H9 (cell line): ENCODE data around the gene MRPS15. TPM values are rescaled to one million over a fixed set of nuclear protein-coding genes. Genes with fewer than 3 reads are reported as not detected.

Experiments
- DNase-seq: peaks from one replicate; pipeline ENCODE4 v3.0.0-alpha.2; 2017
- H2AFZ ChIP-seq: one replicate; pipeline ENCODE4 v1.6.1; 2013; ENCODE audit warnings: mild to moderate bottlenecking, low read length, control low read depth, moderate library complexity
- H2AK5ac ChIP-seq: 2 replicates; pipeline ENCODE4 v1.6.1; 2013; ENCODE audit warnings: low read length, control low read depth, mixed read lengths; ENCODE audit not compliant: insufficient read length
- H2BK120ac ChIP-seq: one replicate; pipeline ENCODE4 v1.6.1; 2013; ENCODE audit warnings: low read depth, mild to moderate bottlenecking, low read length, control low read depth, inconsistent platforms; ENCODE audit not compliant: poor library complexity, severe bottlenecking
- H2BK12ac ChIP-seq: 2 replicates; pipeline ENCODE4 v1.6.1; 2013; ENCODE audit warnings: low read length, control low read depth, mixed read lengths, low read depth; ENCODE audit not compliant: insufficient read length
- H2BK15ac ChIP-seq: 2 replicates; pipeline ENCODE4 v1.6.1; 2013; ENCODE audit warnings: low read depth, low read length, control low read depth
- H2BK20ac ChIP-seq: one replicate; pipeline ENCODE4 v1.6.1; 2013; ENCODE audit warnings: low read depth, mild to moderate bottlenecking, low read length, control low read depth, inconsistent platforms; ENCODE audit not compliant: poor library complexity, severe bottlenecking
- H2BK5ac ChIP-seq: 2 replicates; pipeline ENCODE4 v1.6.1; 2013; ENCODE audit warnings: low read length, control low read depth, mixed read lengths; ENCODE audit not compliant: insufficient read length
- H3K14ac ChIP-seq: 2 replicates; pipeline ENCODE4 v1.6.1; 2013; ENCODE audit warnings: low read length, control low read depth; ENCODE audit not compliant: insufficient read depth
- H3K18ac ChIP-seq: 2 replicates; pipeline ENCODE4 v1.6.1; 2013; ENCODE audit warnings: low read depth, mild to moderate bottlenecking, mixed read lengths, low read length, control low read depth; ENCODE audit not compliant: insufficient read length
- H3K23ac ChIP-seq: 2 replicates; pipeline ENCODE4 v1.6.1; 2013; ENCODE audit warnings: low read length, control low read depth, mixed read lengths, low read depth; ENCODE audit not compliant: insufficient read length
- H3K23me2 ChIP-seq: 2 replicates; pipeline ENCODE4 v1.6.1; 2013; ENCODE audit warnings: low read depth, mild to moderate bottlenecking, mixed read lengths, low read length, control low read depth; ENCODE audit not compliant: insufficient read length, poor library complexity, severe bottlenecking
- H3K27ac ChIP-seq: 2 replicates; pipeline ENCODE4 v1.5.1; 2013; ENCODE audit warnings: low read length, control low read depth, mixed read lengths, low read depth; ENCODE audit not compliant: insufficient read length
- H3K27me3 ChIP-seq: 2 replicates; pipeline ENCODE4 v1.6.1; 2013; ENCODE audit warnings: low read length, control low read depth, inconsistent platforms; ENCODE audit not compliant: insufficient read depth
- H3K4ac ChIP-seq: 2 replicates; pipeline ENCODE4 v1.6.1; 2013; ENCODE audit warnings: low read depth, mild to moderate bottlenecking, control low read depth, inconsistent platforms, low read length, moderate library complexity
- H3K4me1 ChIP-seq: 2 replicates; pipeline ENCODE4 v1.6.1; 2013; ENCODE audit warnings: low read length, control low read depth, inconsistent platforms; ENCODE audit not compliant: insufficient read depth
- H3K4me2 ChIP-seq: 2 replicates; pipeline ENCODE4 v1.6.1; 2013; ENCODE audit warnings: low read length, control low read depth, mixed read lengths; ENCODE audit not compliant: insufficient read length, insufficient read depth
- H3K56ac ChIP-seq: 2 replicates; pipeline ENCODE4 v1.6.1; 2013; ENCODE audit warnings: low read depth, mild to moderate bottlenecking, mixed read lengths, low read length, control low read depth; ENCODE audit not compliant: insufficient read length
- H3K79me1 ChIP-seq: 2 replicates; pipeline ENCODE4 v1.6.1; 2013; ENCODE audit warnings: low read depth, mild to moderate bottlenecking, moderate library complexity, low read length, control low read depth, inconsistent platforms; ENCODE audit not compliant: insufficient read depth, poor library complexity, severe bottlenecking
- H3K79me2 ChIP-seq: 2 replicates; pipeline ENCODE4 v1.6.1; 2013; ENCODE audit warnings: low read length, control low read depth, inconsistent platforms; ENCODE audit not compliant: insufficient read depth
- H3K9ac ChIP-seq: 2 replicates; pipeline ENCODE4 v1.6.1; 2013; ENCODE audit warnings: low read length, control low read depth, mixed read lengths; ENCODE audit not compliant: insufficient read length; ENCODE audit errors: extremely low read depth
- H3K9me3 ChIP-seq: one replicate; pipeline ENCODE4 v1.6.1; 2013; ENCODE audit warnings: low read depth, low read length, inconsistent platforms; ENCODE audit not compliant: control insufficient read depth
- H3T11ph ChIP-seq: one replicate; pipeline ENCODE4 v1.6.1; 2013; ENCODE audit warnings: mild to moderate bottlenecking, low read length, control low read depth, inconsistent platforms
- H4K20me1 ChIP-seq: one replicate; pipeline ENCODE4 v1.6.1; 2013; ENCODE audit not compliant: control insufficient read depth, insufficient read length, insufficient read depth
- H4K5ac ChIP-seq: 2 replicates; pipeline ENCODE4 v1.6.1; 2013; ENCODE audit warnings: low read depth, mild to moderate bottlenecking, mixed read lengths, low read length, control low read depth; ENCODE audit not compliant: insufficient read length
- H4K8ac ChIP-seq: replicated peaks from 2 replicates; pipeline ENCODE4 v1.6.1; 2013; ENCODE audit warnings: low read length, control low read depth, mixed read lengths, low read depth; ENCODE audit not compliant: insufficient read length
- H4K91ac ChIP-seq: 2 replicates; pipeline ENCODE4 v1.6.1; 2013; ENCODE audit warnings: low read depth, mild to moderate bottlenecking, moderate library complexity, mixed read lengths, low read length, control low read depth; ENCODE audit not compliant: insufficient read length
- H3K27ac Mint-ChIP-seq, 3 experiments: 2 replicates in 2 of 3; 3 replicates in 1 of 3; pipeline ENCODE4 v1.8.0; 2020 to 2021; ENCODE audit warnings: mixed read lengths in 3 of 3, mild to moderate bottlenecking in 1 of 3, moderate library complexity in 1 of 3
- H3K27me3 Mint-ChIP-seq: 2 replicates; pipeline ENCODE4 v1.8.0; 2021; ENCODE audit warnings: low read depth, mild to moderate bottlenecking, moderate library complexity, mixed read lengths
- H3K36me3 Mint-ChIP-seq, 3 experiments: 2 replicates in 2 of 3; 3 replicates in 1 of 3; pipeline ENCODE4 v1.8.0; 2020 to 2021; ENCODE audit warnings: low read depth in 3 of 3, mixed read lengths in 3 of 3; ENCODE audit not compliant: insufficient read depth in 1 of 3
- H3K4me1 Mint-ChIP-seq, 2 experiments: 2 replicates each; pipeline ENCODE4 v1.8.0; 2020; ENCODE audit warnings: mixed read lengths in 2 of 2
- H3K4me3 Mint-ChIP-seq, 2 experiments: 2 replicates in 1 of 2; 3 replicates in 1 of 2; pipeline ENCODE4 v1.8.0; 2020 to 2021; ENCODE audit warnings: mild to moderate bottlenecking in 2 of 2, mixed read lengths in 2 of 2, moderate library complexity in 1 of 2
- H3K9me3 Mint-ChIP-seq, 2 experiments: 2 replicates in 1 of 2; 3 replicates in 1 of 2; pipeline ENCODE4 v1.8.0; 2020; ENCODE audit warnings: mild to moderate bottlenecking in 2 of 2, mixed read lengths in 2 of 2, moderate library complexity in 1 of 2
- WGBS: extraction: QIAGEN DNeasy Blood & Tissue Kit; methylation state at CpG from one replicate; pipeline ENCODE4 v1.1.7; 2013; ENCODE audit warnings: missing lambda C conversion rate, low lambda C conversion rate, mixed read lengths; ENCODE audit not compliant: insufficient read length; ENCODE audit errors: extremely low coverage; 5-methylcytosine and 5-hydroxymethylcytosine counted together
- total RNA-seq: library from RNA; stranded (reverse); gene quantifications from 2 replicates; pipeline ENCODE4 v1.2.1, GENCODE V29; 2021
- TF ChIP-seq, protein P1 (sequence below): fragments of 200-600 bp; sonication (generic); conservative IDR thresholded peaks from 3 replicates; pipeline ENCODE4 v1.8.0; 2021; ENCODE audit warnings: antibody characterized with exemption, mild to moderate bottlenecking

MRPS15 gene
- total RNA-seq, 1 experiment from 2014 or later, result 111 TPM

DNA sequence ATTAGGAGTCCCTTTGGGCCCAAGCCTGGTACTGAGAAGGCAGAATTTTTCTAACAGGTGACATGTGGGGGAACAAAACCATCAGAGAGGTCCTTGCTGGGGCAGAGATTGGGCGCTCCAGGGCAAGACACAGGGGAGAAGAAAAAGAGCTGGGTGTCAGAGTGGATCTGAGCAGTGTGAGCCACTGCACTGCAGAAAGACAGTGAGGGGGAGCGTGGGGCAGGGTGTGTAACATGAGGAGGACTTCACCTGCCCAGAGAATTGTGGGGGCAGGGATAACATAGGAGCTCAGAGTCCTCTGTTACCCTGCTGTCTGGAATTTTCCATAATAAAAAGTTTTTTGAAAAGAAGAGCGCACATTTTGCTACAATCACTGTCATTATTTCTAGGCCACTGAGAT is 44.1 kb upstream of the MRPS15 start:
- Mint-ChIP-seq H3K4me1 (peaks cover 7 to 11% of the 10 kb centered on the region in 2 experiments), H3K27ac (no peak overlapping the region), H3K36me3 (no peaks in the 10 kb centered on the region), H3K4me3 (no peak overlapping the region), H3K27me3 (peaks cover 5% of the 10 kb centered on the region; the same call in 1 of the 2 replicates), H3K9me3 (no peaks in the 10 kb centered on the region)
- H2BK120ac ChIP-seq, result no peak overlapping the region
- H3K4me2 ChIP-seq, result no peak overlapping the region
- WGBS, result no CpG with 5 or more reads among the region's 3 CpGs
- no peak overlapping the region for H3K4ac ChIP-seq
- TF ChIP-seq, protein P1, sequence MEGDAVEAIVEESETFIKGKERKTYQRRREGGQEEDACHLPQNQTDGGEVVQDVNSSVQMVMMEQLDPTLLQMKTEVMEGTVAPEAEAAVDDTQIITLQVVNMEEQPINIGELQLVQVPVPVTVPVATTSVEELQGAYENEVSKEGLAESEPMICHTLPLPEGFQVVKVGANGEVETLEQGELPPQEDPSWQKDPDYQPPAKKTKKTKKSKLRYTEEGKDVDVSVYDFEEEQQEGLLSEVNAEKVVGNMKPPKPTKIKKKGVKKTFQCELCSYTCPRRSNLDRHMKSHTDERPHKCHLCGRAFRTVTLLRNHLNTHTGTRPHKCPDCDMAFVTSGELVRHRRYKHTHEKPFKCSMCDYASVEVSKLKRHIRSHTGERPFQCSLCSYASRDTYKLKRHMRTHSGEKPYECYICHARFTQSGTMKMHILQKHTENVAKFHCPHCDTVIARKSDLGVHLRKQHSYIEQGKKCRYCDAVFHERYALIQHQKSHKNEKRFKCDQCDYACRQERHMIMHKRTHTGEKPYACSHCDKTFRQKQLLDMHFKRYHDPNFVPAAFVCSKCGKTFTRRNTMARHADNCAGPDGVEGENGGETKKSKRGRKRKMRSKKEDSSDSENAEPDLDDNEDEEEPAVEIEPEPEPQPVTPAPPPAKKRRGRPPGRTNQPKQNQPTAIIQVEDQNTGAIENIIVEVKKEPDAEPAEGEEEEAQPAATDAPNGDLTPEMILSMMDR, result no peak
- no peak overlapping the region for H3K56ac ChIP-seq
- H4K20me1 ChIP-seq, result no peaks in the 10 kb centered on the region
- no peaks in the 10 kb centered on the region for H3K27me3 ChIP-seq
- DNase-seq, result no peak
- H2BK5ac ChIP-seq, result no peak overlapping the region
- no peak overlapping the region for H3K9ac ChIP-seq
- no peak overlapping the region for H2BK15ac ChIP-seq
- H3K27ac ChIP-seq, result no peak overlapping the region
- no peak overlapping the region for H2AK5ac ChIP-seq
- no peak overlapping the region for H2BK20ac ChIP-seq
- no peak overlapping the region for H3K18ac ChIP-seq
- H2BK12ac ChIP-seq, result no peak overlapping the region
- no peak overlapping the region for H4K91ac ChIP-seq
- H4K8ac ChIP-seq, result no peak overlapping the region
- H3K79me2 ChIP-seq, result no peaks in the 10 kb centered on the region
- H3K4me1 ChIP-seq, result no peaks in the 10 kb centered on the region
- no peaks in the 10 kb centered on the region for H3K9me3 ChIP-seq
- no peak overlapping the region for H4K5ac ChIP-seq
- H3K14ac ChIP-seq, result no peak overlapping the region
- no peak overlapping the region for H2AFZ ChIP-seq
- no peak overlapping the region for H3K23ac ChIP-seq
- no peaks in the 10 kb centered on the region for H3K79me1 ChIP-seq
- no peaks in the 10 kb centered on the region for H3K23me2 ChIP-seq
- no peak overlapping the region for H3T11ph ChIP-seq
